KOPT-K1 (cell line): ENCODE measurements around the gene TMEM9B.

Experiments used
- H3K27ac ChIP-seq: fragments of 200-600 bp; sonication (generic); 2 replicates; pipeline ENCODE4 v1.5.1; 2016; ENCODE audit warnings: antibody characterized with exemption, mild to moderate bottlenecking, low read depth, low read length; ENCODE audit not compliant: poor library complexity, severe bottlenecking
- H3K36me3 ChIP-seq: fragments of 200-600 bp; sonication (generic); 2 replicates; pipeline ENCODE4 v1.5.1; 2017; ENCODE audit warnings: antibody characterized with exemption, mild to moderate bottlenecking, low read length, moderate library complexity; ENCODE audit not compliant: insufficient read depth
- H3K9me3 ChIP-seq: fragments of 200-600 bp; sonication (generic); 2 replicates; pipeline ENCODE4 v1.5.1; 2017; ENCODE audit warnings: antibody characterized with exemption, low read length, mild to moderate bottlenecking; ENCODE audit not compliant: insufficient read depth, poor library complexity, severe bottlenecking

Gene TMEM9B

DNA sequence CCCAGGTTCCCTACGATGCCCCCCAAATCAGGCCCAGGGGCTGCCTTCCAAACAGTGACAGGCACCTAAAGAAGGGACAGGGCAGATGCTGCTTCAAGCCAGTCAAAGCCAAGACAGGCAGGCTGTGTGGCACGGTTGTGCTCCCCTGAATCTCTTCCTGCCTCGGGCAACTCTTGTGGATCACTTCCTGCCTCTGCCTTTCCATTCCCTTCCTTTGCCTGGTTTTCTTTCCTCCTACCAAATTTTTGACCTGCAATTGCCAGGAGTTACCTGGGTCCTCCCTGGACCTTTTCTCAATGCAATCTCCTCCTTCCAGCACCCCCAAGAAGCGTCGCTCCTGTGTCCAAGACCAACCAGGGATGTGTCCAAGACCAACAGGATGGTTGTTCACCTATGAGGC, 37.0 kb downstream of the TMEM9B start:
- Histone ChIP-seq H3K36me3 (peaks cover 35% of the 10 kb centered on the region; the same call in 1 of the 2 replicates), H3K9me3 (no peaks in the 10 kb centered on the region), H3K27ac (no peak overlapping the region)

DNA sequence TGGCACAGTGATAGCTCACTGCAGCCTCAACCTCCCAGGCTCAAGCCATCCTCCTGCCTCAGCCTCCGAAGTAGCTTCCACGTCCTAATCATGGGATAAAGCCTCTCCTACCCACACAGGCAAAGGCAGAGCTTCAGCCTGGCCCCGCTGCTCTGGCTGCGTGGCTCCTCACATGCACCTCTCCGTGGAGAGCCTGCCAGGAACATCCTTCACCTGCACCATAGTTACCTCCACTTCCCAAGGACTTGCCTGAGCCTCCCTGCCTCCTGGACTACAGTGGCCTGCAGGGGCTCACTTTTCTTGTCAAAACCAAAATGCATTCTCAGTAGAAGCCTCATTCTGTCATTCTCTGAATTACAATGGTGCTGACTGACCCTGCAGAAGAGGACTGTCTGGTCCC, 38.0 kb downstream of the TMEM9B start:
- no peak overlapping the region for H3K27ac ChIP-seq
- peaks cover 45% of the 10 kb centered on the region for H3K36me3 ChIP-seq
- no peaks in the 10 kb centered on the region for H3K9me3 ChIP-seq

DNA sequence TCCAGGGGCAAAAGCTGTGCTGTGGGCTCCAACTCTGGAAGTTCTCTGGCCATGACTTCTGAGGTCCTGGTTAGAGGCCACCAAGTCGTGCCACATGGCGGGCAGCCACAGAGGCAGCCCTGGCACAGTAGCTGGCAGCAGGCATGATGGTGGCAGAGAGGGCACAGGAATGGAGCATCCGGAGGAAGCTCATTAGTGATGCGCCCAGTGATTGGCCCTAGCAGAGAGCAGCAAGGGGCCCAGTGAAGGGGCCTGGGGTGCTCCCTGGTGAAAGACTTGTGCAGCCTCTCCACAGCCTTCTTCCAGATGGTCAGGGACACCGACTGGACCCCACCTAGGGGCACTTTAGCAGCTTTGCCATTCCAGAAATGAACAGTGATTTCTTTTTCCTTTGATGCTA, 38.5 kb downstream of the TMEM9B start:
- no peak overlapping the region for H3K27ac ChIP-seq
- no peaks in the 10 kb centered on the region for H3K9me3 ChIP-seq
- H3K36me3 ChIP-seq, result peaks cover 50% of the 10 kb centered on the region

DNA sequence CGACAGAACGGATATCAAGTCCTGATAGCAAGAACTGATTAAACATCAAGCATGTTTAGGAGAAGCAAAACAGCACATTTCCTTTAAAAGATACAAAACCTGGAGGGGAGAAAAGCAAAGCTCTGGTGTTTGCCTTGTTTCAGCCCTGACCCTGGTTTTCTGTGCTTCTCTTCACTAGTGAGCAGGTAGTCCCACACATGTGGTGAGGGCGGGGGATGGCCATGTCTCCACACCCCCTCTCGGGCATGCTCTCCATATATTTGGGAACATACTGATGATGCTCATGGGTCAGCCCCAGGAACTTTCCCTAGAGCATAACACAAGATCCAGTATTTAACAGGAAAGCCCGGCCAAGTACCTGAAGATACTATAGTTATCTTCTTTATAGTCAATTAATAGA, 41.6 kb downstream of the TMEM9B start:
- H3K9me3 ChIP-seq, result no peaks in the 10 kb centered on the region
- H3K36me3 ChIP-seq, result peaks cover 81% of the 10 kb centered on the region
- no peak overlapping the region for H3K27ac ChIP-seq

DNA sequence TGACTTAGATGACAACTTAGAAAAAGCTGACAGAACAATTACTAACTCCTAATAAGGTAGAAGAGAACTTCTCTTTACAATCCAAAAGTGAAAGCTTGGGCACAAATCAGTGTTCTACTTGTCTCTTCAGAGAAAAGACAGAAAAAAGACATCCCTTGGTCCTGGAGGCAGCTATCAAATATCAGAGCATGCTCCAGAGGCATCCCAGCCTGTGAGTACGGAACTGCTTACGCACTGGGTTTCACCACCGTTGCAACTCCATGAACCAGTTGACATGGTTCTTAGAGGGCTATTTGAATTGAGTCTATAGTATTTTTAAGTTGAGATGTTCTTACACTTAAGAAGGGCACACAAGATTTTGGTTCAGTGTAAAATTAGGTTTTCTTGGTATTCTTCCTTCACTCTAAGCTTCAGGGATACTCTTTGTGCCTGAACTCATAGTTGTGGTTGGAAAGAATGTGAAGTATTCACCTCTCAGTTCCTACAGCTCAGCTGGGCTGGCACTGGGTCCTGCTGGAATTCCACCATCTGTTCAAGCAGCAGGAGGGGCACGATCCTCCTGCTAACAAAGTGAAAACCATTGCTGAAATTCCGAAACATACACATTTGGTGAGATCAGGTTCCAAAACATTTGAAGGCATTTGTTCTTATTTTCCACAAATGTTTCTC, 47.0 kb downstream of the TMEM9B start:
- Histone ChIP-seq H3K27ac (no peak overlapping the region), H3K36me3 (peaks cover 72% of the 10 kb centered on the region), H3K9me3 (no peaks in the 10 kb centered on the region)

DNA sequence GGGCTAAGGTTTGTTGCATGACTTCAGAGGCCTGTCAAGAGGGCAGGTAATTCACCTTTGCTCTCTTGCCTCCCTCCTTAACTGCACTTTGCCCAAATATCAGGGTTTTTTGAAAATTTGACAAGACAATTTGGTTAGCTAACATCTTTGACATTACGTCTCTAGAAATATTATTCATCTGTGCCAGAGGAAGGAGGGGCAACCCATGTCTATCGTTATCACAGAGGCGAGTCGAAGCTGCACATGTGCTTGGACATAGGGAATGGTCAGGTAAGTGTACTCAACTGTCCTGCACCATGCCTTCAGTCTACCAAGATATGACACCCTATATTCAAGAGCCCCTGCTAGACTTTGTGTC, 49.6 kb downstream of the TMEM9B start:
- Histone ChIP-seq H3K9me3 (no peaks in the 10 kb centered on the region), H3K27ac (no peak overlapping the region), H3K36me3 (peaks cover 45% of the 10 kb centered on the region)

DNA sequence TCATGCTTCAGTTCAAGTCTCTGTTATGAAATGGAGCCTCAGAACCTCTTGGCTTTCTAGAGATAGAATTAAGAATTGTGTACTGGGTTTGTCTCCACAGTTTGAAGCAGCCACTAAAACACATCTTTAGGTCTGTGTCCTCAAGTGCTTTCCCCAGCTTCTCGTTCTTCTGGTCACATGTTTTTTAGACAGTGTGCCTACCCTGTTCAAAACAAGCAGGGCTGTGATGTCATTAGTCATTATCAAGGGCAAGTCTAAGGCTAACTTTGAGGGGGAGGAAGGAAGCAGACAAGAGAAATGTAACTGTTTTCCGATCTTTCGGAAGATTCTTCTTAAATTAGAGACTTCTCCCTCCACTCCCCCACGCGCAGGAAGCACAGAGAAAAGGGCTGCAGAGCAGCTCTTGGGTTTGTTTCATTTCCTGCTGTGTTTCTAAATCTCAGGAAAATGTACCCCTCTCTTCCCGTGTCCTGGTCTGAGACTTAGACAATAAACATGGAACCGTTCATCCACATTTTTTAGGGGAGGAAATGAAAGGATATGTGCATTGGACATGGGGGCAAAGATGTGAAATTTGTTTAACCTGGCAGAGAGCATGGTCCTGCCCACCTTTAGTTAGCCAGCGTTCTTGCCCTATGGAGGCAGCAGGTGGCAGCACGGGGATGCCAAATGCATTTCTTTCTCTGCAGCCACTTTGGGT, 50.1 kb downstream of the TMEM9B start:
- H3K27ac ChIP-seq, result no peak overlapping the region
- H3K9me3 ChIP-seq, result no peaks in the 10 kb centered on the region
- peaks cover 40% of the 10 kb centered on the region for H3K36me3 ChIP-seq

DNA sequence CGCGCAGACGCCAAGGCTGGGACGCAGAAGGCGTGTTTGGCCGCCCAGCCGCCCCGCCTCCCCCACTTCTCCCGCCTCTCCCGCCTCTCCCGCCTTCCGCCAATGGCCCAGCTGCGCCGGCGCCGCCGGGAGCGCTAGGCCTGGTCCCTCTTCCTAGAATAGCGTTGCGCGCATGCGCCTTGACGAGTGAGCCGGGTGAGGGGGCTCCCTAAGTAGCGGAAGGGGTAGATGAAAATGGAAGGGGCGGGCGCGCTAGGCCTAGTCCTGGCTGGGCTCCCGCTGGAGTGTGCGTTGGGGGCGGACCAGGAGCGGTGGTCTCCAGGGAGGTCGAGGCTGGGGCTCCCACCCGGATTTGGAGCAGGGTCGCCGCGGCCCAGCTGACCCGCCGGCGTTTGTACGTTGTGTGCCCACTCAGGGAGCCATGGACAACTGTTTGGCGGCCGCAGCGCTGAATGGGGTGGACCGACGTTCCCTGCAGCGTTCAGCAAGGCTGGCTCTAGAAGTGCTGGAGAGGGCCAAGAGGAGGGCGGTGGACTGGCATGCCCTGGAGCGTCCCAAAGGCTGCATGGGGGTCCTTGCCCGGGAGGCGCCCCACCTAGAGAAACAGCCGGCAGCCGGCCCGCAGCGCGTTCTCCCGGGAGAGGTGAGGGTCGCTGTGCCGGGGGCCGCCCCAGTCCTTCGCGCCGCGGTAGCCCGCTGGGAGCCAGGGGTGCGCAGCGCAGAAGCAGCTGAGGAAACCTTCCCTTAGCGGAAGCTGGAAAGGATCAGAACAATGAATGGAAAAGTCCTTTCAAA, 53.0 kb downstream of the TMEM9B start, which contains the start of gene AKIP1:
Gene AKIP1, plus strand, starts transcription at position 161 of the 795 bp plus-strand sequence. Its CDS starts 261 bp downstream, at position 422.
- Histone ChIP-seq H3K36me3 (peaks cover 11% of the 10 kb centered on the region), H3K27ac (peak within 1 kb of the TSS; percentile 84), H3K9me3 (no peaks in the 10 kb centered on the region)

DNA sequence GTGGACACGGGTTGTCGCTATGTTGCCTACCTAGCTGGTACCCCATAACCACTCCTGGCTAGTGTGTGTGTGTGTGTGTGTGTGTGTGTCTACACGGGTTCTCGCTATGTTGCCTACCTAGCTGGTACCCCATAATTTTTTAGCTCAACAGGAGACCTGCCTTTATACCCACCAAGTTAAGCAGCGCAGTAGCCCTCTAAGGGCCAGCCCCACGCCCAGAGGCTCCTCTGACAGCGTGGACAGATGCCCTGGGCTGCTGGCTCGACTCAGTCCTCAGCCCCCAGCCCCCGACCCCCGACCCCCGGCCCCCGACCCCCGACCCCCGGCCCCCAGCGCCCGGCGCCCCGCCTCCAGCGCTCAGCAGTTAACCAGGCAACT, 53.6 kb downstream of the TMEM9B start:
- Histone ChIP-seq H3K27ac (peak overlapping the region; percentile 40), H3K9me3 (no peaks in the 10 kb centered on the region), H3K36me3 (0 out of 2 replicates have a peak, but pooled peaks cover 6% of the 10 kb centered on the region)

DNA sequence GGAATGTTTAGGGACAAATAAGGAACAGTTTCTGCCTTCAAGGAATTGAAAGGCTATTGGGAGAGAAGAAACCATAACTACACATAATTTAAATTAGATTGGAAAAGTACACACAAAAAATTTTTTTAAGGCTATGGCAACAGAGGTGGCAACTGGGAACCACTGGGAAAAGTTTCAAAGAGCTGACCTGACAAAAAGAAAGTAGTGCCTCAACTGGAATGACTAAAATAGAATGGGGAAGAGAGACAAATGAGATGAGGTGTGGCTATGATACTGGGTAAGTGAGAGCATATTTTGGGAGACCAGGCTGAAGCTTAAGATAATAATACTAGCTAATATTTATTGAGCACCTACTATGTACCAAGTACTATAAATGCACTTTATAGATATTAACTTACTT, 56.1 kb downstream of the TMEM9B start:
- Histone ChIP-seq H3K27ac (no peak overlapping the region), H3K9me3 (no peaks in the 10 kb centered on the region), H3K36me3 (no peaks in the 10 kb centered on the region)

DNA sequence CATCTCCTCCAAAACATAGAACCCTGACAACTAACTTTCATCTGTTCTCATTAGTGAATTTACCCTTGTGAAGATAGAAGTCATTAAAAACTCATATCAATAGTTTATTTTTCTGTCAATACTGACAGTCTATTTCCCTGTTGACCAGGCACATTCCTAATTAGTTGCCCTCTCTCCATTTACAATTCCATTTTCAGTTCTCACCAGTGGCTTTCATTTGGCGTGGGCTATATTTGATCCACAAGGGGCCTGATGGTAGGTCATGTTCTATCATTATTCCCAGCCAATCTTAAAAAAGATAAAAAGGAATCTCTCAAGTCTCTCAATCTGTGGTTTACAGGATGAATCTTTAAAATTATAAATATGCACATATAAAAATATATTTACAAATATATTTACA, 57.1 kb downstream of the TMEM9B start:
- no peaks in the 10 kb centered on the region for H3K36me3 ChIP-seq
- H3K9me3 ChIP-seq, result no peaks in the 10 kb centered on the region
- no peak overlapping the region for H3K27ac ChIP-seq

DNA sequence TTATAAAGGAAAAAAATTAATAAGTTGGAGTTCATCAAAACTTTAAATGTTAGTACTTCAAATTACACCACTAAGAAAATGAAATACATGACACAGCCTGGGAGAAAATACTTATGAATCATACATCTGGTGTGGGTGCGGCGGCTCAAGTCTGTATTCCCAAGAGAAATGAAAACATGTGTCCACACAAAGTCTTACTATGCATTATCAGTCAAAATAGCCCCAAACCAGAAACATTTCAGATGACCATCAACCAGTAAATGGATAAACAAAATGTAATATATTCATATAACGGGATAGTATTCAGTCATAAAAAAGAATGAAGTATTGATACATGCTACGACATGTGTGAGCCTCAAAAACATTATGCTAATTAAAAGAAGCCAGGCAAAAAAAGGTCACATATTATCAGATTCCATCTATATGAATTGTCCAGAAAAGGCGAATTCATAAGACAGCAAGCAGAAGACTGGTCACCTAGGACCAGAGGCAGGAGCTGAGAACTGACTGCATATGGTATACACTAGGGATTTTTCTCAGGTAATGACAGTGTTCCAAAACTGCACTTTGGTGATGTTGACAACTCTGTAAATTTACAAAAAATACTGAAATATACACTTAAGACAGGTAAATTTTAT, 58.6 kb downstream of the TMEM9B start:
- no peak overlapping the region for H3K27ac ChIP-seq
- no peaks in the 10 kb centered on the region for H3K9me3 ChIP-seq
- no peaks in the 10 kb centered on the region for H3K36me3 ChIP-seq

DNA sequence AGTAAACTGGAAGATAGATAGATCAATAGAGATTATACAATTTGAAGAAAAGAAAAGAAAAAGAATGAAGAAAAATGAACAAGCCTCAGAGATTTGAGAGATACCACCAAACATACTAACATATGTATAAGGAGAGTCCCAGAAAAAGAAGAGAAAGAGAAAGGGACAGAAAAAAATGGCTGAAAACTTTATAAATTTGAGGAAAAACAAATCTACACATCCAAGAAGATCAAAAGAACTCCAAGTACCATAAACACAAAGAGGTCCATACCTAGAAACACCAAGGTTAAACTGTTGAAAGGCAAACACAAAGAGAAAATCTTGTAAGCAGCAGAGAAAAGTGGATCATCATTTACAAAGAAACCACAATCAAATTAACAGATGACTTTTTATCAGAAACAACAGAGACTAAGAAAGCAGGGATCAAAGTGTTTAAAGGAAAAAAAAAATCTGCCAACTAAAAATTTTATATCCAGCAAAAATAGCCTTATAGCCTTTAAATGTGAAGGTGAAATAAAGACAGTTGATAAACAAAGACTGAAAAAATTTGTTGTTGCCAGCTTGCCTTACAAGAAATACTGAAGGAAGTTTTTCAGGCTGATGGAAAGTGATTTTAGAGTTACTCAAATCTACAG, 65.0 kb downstream of the TMEM9B start:
- H3K9me3 ChIP-seq, result peaks cover 31% of the 10 kb centered on the region
- H3K27ac ChIP-seq, result no peak overlapping the region
- H3K36me3 ChIP-seq, result no peaks in the 10 kb centered on the region
